Endodermal cell (in vitro differentiated cells): ENCODE measurements around the gene NCS1. TPM values are rescaled to one million over a fixed set of nuclear protein-coding genes. Genes with fewer than 3 reads are reported as not detected.

Experiments used
- DNase-seq: peaks from one replicate; pipeline ENCODE4 v3.0.0-alpha.2; 2017
- H3K27ac ChIP-seq: 2 replicates; pipeline ENCODE4 v1.5.1; 2013; ENCODE audit warnings: mild to moderate bottlenecking, low read depth, low read length, moderate library complexity
- H3K27me3 ChIP-seq: 2 replicates; pipeline ENCODE4 v1.6.1; 2013; ENCODE audit warnings: mild to moderate bottlenecking, low read length, moderate library complexity; ENCODE audit not compliant: insufficient read depth, control insufficient read depth, poor library complexity, severe bottlenecking
- H3K36me3 ChIP-seq: 2 replicates; pipeline ENCODE4 v1.7.0; 2013; ENCODE audit warnings: mild to moderate bottlenecking, low read length, moderate library complexity; ENCODE audit not compliant: control insufficient read depth, insufficient read depth
- H3K4me1 ChIP-seq: one replicate; pipeline ENCODE4 v1.7.0; 2013; ENCODE audit warnings: low read length; ENCODE audit not compliant: control insufficient read depth, insufficient read depth
- H3K4me3 ChIP-seq: 2 replicates; pipeline ENCODE4 v1.5.1; 2013; ENCODE audit warnings: mild to moderate bottlenecking, low read length, moderate library complexity
- H3K9ac ChIP-seq: 2 replicates; pipeline ENCODE4 v1.6.1; 2013; ENCODE audit warnings: mild to moderate bottlenecking, low read length, moderate library complexity; ENCODE audit not compliant: poor library complexity, severe bottlenecking; ENCODE audit errors: extremely low read depth
- H3K9me3 ChIP-seq: 2 replicates; pipeline ENCODE4 v1.6.1; 2013; ENCODE audit warnings: mild to moderate bottlenecking, low read length, moderate library complexity; ENCODE audit not compliant: control insufficient read depth
- H3K27ac Mint-ChIP-seq: 2 replicates; pipeline ENCODE4 v1.8.0; 2020; ENCODE audit warnings: mixed read lengths
- H3K27me3 Mint-ChIP-seq: 2 replicates; pipeline ENCODE4 v1.8.0; 2021; ENCODE audit warnings: mild to moderate bottlenecking, mixed read lengths; ENCODE audit not compliant: insufficient read depth
- H3K36me3 Mint-ChIP-seq: 2 replicates; pipeline ENCODE4 v1.8.0; 2020; ENCODE audit warnings: low read depth, mixed read lengths
- H3K4me1 Mint-ChIP-seq: 2 replicates; pipeline ENCODE4 v1.8.0; 2020; ENCODE audit warnings: mixed read lengths
- H3K4me3 Mint-ChIP-seq: 2 replicates; pipeline ENCODE4 v1.8.0; 2020; ENCODE audit warnings: mild to moderate bottlenecking, moderate library complexity, mixed read lengths
- H3K9me3 Mint-ChIP-seq: 2 replicates; pipeline ENCODE4 v1.8.0; 2020; ENCODE audit warnings: mild to moderate bottlenecking, mixed read lengths
- WGBS, 2 experiments: methylation state at CpG; one replicate each; pipeline versions ENCODE4 v1.1.5 to v1.1.7; 2013; ENCODE audit warnings: missing lambda C conversion rate in 2 of 2, mixed read lengths in 1 of 2; ENCODE audit not compliant: insufficient coverage in 1 of 2, insufficient read length in 1 of 2; 5-methylcytosine and 5-hydroxymethylcytosine counted together
- total RNA-seq, 2 donors: library from RNA; stranded (reverse); fragmentation: NEBNext Ultra II Directional in 1 of 2; extraction: Animal tissue kit (Norgen Biotek cat#: 25700) in 1 of 2; gene quantifications; 2 replicates in 1 of 2; 3 replicates in 1 of 2; pipeline ENCODE4 v1.2.1, GENCODE V29; 2021
- TF ChIP-seq, protein P1 (sequence below): fragments of 200-600 bp; sonication (generic); conservative IDR thresholded peaks from 2 replicates; pipeline ENCODE4 v1.5.0; 2021; ENCODE audit warnings: antibody characterized with exemption, mild to moderate bottlenecking

Gene NCS1
- total RNA-seq, 2 donors from 2014 or later, result 40.6 to 47.7 TPM

DNA sequence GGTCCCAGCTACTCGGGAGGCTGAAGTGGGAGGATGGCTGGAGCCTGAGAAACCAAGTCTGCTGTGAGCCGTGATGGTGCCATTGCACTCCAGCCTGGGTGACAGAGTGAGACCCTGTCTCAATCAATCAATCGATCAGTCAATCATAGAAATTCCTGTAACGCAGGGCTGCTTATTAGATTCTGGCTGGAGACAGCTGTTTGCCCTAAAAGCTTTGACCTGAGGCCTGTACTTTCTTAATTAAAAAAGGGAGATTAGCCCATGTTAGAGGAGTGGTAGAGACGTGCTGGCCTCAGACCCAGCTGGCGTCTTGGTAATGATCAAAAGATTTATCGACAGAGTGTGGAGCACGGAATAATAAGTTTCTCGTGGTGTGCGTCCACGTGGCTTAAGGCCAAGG lies 52.9 kb downstream of the NCS1 start:
- Histone ChIP-seq H3K27ac (no peak overlapping the region), H3K4me3 (no peak overlapping the region), H3K9ac (no peak overlapping the region), H3K27me3 (no peaks in the 10 kb centered on the region), H3K4me1 (peaks cover 2% of the 10 kb centered on the region), H3K9me3 (peaks cover 20% of the 10 kb centered on the region), H3K36me3 (peaks cover 54% of the 10 kb centered on the region)
- Mint-ChIP-seq H3K4me1 (no peaks in the 10 kb centered on the region), H3K36me3 (peaks cover 51% of the 10 kb centered on the region), H3K27ac (no peak overlapping the region), H3K9me3 (peaks cover 20% of the 10 kb centered on the region), H3K4me3 (no peak overlapping the region), H3K27me3 (no peaks in the 10 kb centered on the region)
- 90 to 91% methylated on average over 9 to 11 of the region's 11 CpGs for WGBS, 2 experiments
- DNase-seq, result no peak
- TF ChIP-seq, protein P1, sequence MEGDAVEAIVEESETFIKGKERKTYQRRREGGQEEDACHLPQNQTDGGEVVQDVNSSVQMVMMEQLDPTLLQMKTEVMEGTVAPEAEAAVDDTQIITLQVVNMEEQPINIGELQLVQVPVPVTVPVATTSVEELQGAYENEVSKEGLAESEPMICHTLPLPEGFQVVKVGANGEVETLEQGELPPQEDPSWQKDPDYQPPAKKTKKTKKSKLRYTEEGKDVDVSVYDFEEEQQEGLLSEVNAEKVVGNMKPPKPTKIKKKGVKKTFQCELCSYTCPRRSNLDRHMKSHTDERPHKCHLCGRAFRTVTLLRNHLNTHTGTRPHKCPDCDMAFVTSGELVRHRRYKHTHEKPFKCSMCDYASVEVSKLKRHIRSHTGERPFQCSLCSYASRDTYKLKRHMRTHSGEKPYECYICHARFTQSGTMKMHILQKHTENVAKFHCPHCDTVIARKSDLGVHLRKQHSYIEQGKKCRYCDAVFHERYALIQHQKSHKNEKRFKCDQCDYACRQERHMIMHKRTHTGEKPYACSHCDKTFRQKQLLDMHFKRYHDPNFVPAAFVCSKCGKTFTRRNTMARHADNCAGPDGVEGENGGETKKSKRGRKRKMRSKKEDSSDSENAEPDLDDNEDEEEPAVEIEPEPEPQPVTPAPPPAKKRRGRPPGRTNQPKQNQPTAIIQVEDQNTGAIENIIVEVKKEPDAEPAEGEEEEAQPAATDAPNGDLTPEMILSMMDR, result no peak

DNA sequence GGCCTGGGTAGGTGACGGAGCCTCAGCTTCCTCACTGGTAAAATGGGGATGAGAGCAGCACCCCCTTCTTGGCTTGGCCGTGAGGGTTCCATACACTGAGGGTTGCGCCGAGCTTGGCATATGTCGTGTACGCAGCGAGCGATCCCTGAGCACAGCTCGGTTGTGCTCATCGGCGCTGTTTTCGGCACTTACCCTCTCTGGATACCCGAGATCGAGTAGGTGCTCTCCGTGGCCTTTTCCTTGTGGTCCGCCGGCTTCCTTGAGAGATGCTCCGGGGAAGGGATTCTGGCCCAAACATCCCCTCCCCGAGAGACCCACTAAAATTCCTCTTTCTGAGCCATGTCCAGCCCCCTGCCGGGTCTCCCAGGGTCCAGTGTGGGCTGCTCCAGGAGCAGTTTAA lies 53.4 kb downstream of the NCS1 start:
- 96 to 98% methylated on average over 19 to 20 of the region's 20 CpGs for WGBS, 2 experiments
- Mint-ChIP-seq H3K4me3 (no peak overlapping the region), H3K36me3 (peaks cover 54% of the 10 kb centered on the region), H3K27me3 (no peaks in the 10 kb centered on the region), H3K9me3 (peaks cover 20% of the 10 kb centered on the region), H3K4me1 (no peaks in the 10 kb centered on the region), H3K27ac (no peak overlapping the region)
- no peaks in the 10 kb centered on the region for H3K27me3 ChIP-seq
- H3K27ac ChIP-seq, result no peak overlapping the region
- peaks cover 54% of the 10 kb centered on the region for H3K36me3 ChIP-seq
- TF ChIP-seq, protein P1, result no peak
- no peak overlapping the region for H3K9ac ChIP-seq
- no peaks in the 10 kb centered on the region for H3K4me1 ChIP-seq
- peaks cover 20% of the 10 kb centered on the region for H3K9me3 ChIP-seq
- no peak overlapping the region for H3K4me3 ChIP-seq
- DNase-seq, result no peak

DNA sequence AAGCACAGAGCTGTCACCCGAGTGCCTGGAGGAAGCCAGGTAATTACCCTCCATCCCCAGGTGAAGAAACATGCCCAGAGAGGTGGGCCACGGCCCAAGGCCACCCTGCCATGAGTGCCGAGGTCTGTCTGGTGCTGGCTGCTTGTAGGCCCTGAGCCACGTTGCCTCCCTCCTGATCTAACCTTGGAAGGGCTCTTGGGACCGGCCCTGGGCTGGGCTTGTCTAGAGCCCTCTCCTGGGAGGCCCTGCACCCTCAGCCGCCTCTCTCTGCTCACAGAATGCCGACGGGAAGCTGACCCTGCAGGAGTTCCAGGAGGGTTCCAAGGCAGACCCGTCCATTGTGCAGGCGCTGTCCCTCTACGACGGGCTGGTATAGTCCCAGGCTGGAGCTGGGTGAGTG lies 53.9 kb downstream of the NCS1 start:
- peaks cover 54% of the 10 kb centered on the region for H3K36me3 ChIP-seq
- Mint-ChIP-seq H3K36me3 (peaks cover 56% of the 10 kb centered on the region), H3K27ac (no peak overlapping the region), H3K9me3 (peaks cover 20% of the 10 kb centered on the region), H3K4me1 (no peaks in the 10 kb centered on the region), H3K27me3 (no peaks in the 10 kb centered on the region), H3K4me3 (no peak overlapping the region)
- TF ChIP-seq, protein P1, result no peak
- no peak overlapping the region for H3K9ac ChIP-seq
- WGBS, 2 experiments, result 93 to 96% methylated on average over 8 to 12 of the region's 12 CpGs
- H3K4me1 ChIP-seq, result no peaks in the 10 kb centered on the region
- H3K4me3 ChIP-seq, result no peak overlapping the region
- peaks cover 20% of the 10 kb centered on the region for H3K9me3 ChIP-seq
- DNase-seq, result no peak
- no peaks in the 10 kb centered on the region for H3K27me3 ChIP-seq
- no peak overlapping the region for H3K27ac ChIP-seq
